ENCODE results near the gene FOXN3.
"Not testable (repeated sequence)": the region's sequence is repeated elsewhere in the genome, so short reads cannot be mapped to it uniquely, and the experiment has no call there.

Gene FOXN3

DNA sequence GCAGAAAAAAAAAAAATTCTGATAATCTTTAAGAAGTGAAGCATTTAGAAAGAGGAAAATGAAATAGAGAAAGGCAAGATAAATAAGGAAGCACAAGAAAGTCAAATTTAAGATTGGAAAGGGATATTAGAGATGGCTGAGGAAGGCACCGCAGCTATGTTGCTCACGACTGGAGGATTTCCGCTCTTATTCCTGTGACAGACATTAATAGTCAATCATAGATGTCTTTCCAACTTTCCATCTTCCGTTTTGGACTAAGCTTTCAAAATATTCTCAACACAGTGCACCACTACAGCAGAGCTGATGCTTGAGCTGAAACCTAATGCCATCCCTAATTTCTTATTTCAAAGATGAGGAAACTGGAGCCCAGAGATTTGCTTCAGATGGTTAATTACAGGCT lies 290.6 kb downstream of the FOXN3 start:
- DNase-seq (ENCODE audit: low spot score) = no peak

DNA sequence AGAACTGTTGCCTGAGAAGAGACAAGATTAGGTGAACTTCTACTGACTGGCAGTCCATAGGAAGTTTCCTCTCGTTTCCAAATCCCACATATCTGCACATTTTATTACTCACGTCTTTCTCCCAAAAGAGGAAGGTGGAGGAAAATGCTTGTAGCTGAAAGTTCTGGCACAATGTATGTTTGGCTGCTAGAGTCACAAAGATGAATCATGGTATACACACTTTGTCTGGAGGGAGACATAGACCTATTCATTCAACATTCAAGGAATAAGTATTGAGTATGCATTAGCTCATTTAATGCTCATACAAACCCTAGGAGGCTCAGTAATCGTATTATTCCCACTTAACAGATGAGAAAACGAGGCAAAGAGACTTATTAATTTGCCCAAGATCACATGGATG lies 291.8 kb downstream of the FOXN3 start:
- DNase-seq (ENCODE audit: low spot score) = no peak

DNA sequence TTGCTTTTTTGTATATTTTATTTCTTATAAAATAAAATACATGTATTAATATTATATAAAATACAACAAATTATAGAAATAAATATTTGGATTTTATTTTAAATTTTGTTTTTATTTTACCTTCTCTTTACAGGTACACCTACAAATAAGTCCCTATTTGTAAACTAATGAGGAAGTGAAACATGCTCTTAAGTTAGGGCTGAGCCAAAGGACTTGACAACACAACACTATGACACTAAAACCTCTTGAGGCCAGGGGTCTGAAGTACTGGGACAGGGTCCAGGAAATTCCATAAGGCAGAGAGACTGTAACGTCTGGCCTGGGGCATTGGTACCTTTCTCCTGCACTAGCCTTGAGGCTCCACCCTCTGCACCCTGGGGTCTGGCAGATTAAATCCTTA lies 293.2 kb downstream of the FOXN3 start:
- no peak for DNase-seq (ENCODE audit: low spot score)

DNA sequence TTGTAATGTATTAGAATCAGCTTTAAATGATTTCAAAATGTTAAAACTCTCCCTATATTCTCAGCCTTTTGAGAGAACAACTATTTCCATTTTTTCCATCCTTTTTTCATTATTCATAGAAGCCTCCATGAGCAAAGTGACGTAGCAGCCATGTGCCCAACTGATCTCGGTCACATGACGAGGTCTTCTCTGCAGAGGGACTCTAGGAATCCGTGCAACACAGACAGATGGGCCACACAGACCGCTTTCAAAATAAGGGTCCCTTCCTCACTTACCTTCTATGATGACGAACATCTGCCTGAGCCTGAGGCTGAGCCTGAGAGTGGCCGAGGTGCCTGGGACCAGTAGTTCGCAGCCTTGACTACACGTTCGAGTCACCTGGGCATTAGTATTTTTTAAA lies 293.8 kb downstream of the FOXN3 start:
- DNase-seq (ENCODE audit: low spot score) = no peak

DNA sequence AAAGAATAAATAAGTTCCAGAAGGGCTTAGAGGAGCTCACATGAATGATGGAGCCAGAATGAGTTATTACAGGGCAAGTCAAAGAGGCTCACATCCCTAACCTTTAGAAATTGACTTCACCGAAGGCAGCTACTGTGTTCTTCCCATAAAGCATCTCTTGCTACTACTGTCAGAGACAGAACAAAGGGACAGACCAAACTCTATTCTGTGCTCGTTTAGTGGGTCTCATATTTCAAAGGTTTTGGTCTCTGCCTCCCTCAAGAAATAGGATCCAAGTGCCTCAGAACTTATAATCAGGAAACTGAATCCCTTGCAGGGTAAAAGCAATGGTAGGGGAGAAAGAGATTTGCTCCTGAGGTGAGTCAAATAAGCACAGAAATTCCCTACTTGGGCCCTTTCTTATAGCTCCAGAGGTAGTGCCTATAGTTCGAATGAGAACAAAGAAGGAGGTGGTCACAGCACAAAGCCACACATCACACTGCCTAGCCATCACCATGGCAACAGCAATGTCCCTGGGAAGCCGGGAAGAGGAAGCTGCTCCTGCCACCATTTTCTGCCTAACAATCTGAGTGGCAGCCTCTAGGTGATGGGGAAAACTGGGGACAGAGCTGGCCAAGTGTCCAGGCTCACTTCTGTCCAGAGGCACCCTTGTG lies 294.9 kb downstream of the FOXN3 start:
- DNase-seq (ENCODE audit: low spot score) = no peak

DNA sequence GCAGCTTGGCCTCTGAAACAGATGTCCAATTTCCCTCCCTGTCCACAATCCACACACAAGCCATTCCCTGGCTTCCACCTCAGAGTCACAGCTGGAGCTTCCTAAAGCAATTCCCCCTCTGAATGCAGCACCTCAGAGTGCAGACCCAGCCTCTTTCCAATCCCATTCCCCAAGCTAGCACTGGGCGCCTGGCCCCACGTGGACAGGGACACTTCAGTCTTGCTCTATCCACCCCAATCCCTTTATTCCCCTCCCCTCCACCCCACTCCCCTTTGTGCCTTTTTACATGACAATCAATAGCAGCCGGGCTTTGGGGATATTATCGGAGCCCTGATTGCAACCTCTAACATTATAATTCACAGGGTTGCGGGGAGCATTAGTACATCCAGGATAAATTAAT lies 300.0 kb downstream of the FOXN3 start:
- DNase-seq (ENCODE audit: low spot score) = no peak

DNA sequence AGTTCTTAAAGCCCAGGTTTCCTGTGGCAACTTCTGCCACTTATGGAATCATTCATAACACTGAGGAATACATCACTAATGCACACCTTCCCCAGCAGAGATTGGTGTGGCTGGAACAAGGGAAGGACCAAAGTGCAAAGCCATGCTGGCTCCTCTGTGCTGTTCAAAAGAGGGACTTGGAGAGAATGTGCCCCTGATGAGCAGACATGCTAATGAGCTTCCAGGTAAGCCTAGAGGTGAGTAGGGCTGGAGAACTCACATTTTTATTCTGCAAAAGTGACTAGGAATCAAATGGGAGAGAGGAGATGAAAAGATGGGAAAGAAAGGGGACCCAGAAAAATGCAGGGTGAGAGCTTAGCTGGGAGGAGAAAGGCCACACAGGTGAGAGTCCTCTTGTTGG lies 302.9 kb downstream of the FOXN3 start:
- no peak for DNase-seq (ENCODE audit: low spot score)

DNA sequence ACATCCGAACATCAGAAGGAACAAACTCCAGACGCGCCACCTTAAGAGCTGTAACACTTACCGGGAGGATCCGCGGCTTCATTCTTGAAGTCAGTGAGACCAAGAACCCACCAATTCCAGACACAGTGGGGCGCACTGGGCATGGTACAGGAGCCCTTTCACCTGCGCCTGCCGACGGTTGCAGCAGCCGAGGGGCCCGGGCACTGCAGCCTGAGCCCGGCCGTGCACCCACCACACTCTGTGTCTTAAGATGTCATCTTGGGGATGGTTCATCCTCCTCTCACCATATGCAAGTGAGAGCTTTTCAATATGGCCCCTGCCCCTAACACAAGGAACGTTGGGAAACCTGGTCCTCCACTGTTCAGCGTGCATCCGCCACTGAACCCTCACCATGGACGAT lies 304.3 kb downstream of the FOXN3 start:
- DNase-seq (ENCODE audit: low spot score) = no peak

DNA sequence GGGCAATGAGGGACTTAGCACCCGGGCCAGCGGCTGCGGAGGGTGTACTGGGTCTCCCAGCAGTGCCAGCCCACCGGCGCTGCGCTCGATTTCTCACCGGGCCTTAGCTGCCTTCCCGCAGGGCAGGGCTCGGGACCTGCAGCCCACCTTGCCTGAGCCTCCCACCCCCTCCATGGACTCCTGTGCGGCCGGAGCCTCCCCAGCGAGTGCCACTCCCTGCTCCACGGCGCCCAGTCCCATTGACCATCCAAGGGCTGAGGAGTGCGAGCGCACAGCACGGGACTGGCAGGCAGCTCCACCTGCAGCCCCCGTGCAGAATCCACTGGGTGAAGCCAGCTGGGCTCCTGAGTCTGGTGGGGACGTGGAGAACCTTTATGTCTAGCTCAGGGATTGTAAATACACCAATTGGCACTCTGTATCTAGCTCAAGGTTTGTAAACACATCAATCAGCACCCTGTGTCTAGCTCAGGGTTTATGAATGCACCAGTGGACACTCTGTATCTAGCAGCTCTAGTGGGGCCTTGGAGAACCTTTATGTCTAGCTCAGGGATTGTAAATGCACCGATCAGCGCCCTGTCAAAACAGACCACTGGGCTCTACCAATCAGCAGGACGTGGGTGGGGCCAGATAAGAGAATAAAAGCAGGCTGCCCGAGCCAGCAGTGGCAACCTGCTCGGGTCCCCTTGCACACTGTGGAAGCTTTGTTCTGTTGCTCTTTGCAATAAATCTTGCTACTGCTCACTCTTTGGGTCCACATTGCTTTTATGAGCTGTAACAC lies 305.1 kb downstream of the FOXN3 start:
- DNase-seq (ENCODE audit: low spot score) = not testable (repeated sequence)

DNA sequence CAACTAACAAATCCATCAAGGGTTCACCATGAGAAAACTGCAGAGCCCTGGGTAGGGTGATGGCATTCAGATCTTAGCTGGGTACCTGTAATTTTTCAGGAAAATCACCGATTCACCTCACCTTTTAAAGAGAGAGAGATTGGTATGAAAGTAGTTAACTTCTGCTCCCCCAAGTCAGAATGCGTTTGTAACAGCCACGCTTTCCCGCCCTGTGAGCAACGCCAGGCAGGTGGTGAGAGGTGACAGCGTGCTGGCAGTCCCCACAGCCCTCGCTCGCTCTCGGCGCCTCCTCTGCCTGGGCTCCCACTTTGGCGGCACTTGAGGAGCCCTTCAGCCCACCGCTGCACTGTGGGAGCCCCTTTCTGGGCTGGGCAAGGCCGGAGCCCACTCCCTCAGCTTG lies 305.8 kb downstream of the FOXN3 start:
- DNase-seq (ENCODE audit: low spot score) = not testable (repeated sequence)

DNA sequence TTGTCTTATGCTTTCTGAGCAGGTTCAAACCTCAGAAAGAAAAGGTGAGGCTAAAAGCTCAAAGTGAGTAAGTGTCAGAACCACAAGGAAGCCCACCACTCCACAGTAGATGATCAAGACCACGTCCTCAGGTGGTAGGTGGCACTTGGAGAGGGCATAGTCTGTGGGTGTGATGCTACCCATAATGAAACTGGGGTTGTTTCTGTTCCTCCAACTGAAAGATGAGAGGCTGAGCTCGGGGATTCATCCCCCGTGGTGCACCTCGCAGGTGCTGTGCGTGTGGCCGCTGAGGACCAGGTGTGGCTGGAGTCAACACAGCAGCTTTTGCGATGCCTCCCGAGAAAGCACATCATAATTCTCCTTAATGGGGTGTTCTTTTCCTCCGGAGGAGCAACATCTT lies 306.9 kb downstream of the FOXN3 start:
- DNase-seq (ENCODE audit: low spot score) = no peak

DNA sequence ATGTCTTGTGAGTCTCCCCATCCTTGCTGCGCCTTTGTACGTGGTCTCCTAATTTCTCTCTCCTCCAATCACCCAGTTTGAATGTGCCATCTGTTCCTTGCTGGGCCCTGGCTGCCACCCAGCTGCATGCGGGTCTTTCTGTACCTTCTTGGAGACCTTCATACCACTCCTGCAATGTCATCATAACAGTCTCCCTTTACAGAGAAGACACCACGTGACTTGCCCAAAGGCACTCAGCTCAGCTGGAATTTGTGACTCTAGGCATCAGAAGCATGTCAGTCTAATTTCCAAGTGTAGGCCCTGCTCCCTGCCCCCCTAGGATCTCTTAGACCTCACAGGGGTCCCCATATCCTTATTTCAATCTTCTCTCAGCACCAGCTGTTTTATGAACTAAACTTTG lies 308.4 kb downstream of the FOXN3 start:
- no peak for DNase-seq (ENCODE audit: low spot score)

DNA sequence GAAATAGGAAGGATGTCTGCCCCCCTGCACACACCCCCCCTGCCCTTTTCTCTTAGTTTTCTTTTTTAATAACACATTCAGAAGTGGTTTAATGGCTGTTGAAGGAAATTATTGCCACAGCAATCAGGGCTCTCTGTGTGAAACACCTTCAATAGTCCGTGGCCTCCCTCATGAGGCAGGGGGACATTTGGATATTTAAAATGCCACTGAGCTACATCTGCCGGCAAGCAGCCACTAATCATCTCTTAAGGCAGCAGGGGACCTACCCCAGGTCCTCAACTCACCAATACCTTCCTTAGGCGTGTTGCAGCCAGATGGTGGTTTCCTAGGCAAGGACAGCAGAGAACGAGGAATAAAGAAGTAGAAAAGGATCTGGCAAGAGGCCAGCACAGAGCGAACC lies 309.4 kb downstream of the FOXN3 start:
- DNase-seq (ENCODE audit: low spot score) = no peak
